GM12878 (cell line): ENCODE measurements around the gene ZNF365. TPM values are rescaled to one million over a fixed set of nuclear protein-coding genes. Genes with fewer than 3 reads are reported as not detected.

Experiments used
- ATAC-seq: fragments of 200-7000 bp; cut with Tn5 transposase; 3 replicates; pipeline ENCODE4 v1.9.1; 2020; ENCODE audit warnings: mild to moderate bottlenecking, moderate library complexity
- Bru-seq: library from RNA; stranded (reverse); fragments of 400-500 nt; gene quantifications from one replicate; lab custom pipeline; 2021; lab: Mats Ljungman, UMichigan
- BruChase-seq, 2 experiments: library from RNA; stranded (reverse); fragments of 400-500 nt; gene quantifications; one replicate each; lab custom pipeline; 2021; lab: Mats Ljungman, UMichigan
- BruUV-seq: library from RNA; stranded (reverse); fragments of 400-500 nt; replicated peaks from 2 replicates; lab custom pipeline; 2021; lab: Mats Ljungman, UMichigan
- CTCF ChIA-PET: fragments of 300-600 bp; sonication (Branson Sonifier 250); formaldehyde crosslinking; extraction: SDS; loops from one replicate; lab custom pipeline; 2021; ENCODE audit warnings: inconsistent platforms; lab: Yijun Ruan, JAX
- POLR2A ChIA-PET: fragments of 350-600 bp; formaldehyde crosslinking; extraction: SDS; loops from one replicate; lab custom pipeline; 2021; ENCODE audit warnings: inconsistent platforms; lab: Charles Lee
- RAD21 ChIA-PET: fragments of 300-600 bp; sonication (Branson Sonifier 250); formaldehyde crosslinking; loops from one replicate; lab custom pipeline; 2023; ENCODE audit warnings: antibody characterized with exemption; ENCODE audit not compliant: unreplicated experiment; lab: Charles Lee
- SMC1A ChIA-PET: fragments of 300-600 bp; sonication (Branson Sonifier 250); formaldehyde crosslinking; loops from one replicate; lab custom pipeline; 2023; ENCODE audit not compliant: unreplicated experiment, uncharacterized antibody; lab: Charles Lee
- DNase-seq: peaks from one replicate; pipeline ENCODE4 v3.0.0-alpha.2; 2011; ENCODE audit warnings: low read depth, low spot score
- FAIRE-seq: peaks from 3 replicates; lab custom pipeline; 2011; peaks lifted over from hg19 to GRCh38; lab: Jason Lieb, UNC
- H2AFZ ChIP-seq: 2 replicates; pipeline ENCODE4 v1.6.0; 2011; ENCODE audit warnings: low read depth, low read length, control low read depth; ENCODE audit not compliant: control insufficient read depth
- H3K27ac ChIP-seq: 2 replicates; pipeline ENCODE4 v1.5.1; 2011; ENCODE audit warnings: control low read depth; ENCODE audit not compliant: control insufficient read depth, insufficient read depth
- H3K27me3 ChIP-seq, 2 experiments: replicated peaks in 1 of 2; 2 replicates each; pipeline versions ENCODE4 v1.6.0 to v1.6.1; 2011; ENCODE audit warnings: low read length in 1 of 2; ENCODE audit not compliant: control insufficient read depth in 2 of 2, insufficient read depth in 2 of 2
- H3K36me3 ChIP-seq, 2 experiments: 2 replicates each; pipeline ENCODE4 v1.5.1; 2011; ENCODE audit warnings: low read length in 1 of 2; ENCODE audit not compliant: control insufficient read depth in 2 of 2, insufficient read depth in 2 of 2
- H3K4me1 ChIP-seq: 2 replicates; pipeline ENCODE4 v1.6.1; 2011; ENCODE audit warnings: mild to moderate bottlenecking, low read length, moderate library complexity, mixed read lengths; ENCODE audit not compliant: control insufficient read depth, insufficient read depth
- H3K4me2 ChIP-seq: 2 replicates; pipeline ENCODE4 v1.6.0; 2011; ENCODE audit warnings: control low read depth; ENCODE audit not compliant: control insufficient read depth, insufficient read depth
- H3K4me3 ChIP-seq: fragments of 200-600 bp; sonication (generic); 2 replicates; pipeline ENCODE4 v1.5.1; 2016
- H3K79me2 ChIP-seq: 2 replicates; pipeline ENCODE4 v1.6.0; 2011; ENCODE audit warnings: low read length; ENCODE audit not compliant: control insufficient read depth, insufficient read depth
- H3K9ac ChIP-seq: 2 replicates; pipeline ENCODE4 v1.8.0; 2011; ENCODE audit warnings: low read length, control low read depth, mixed read lengths; ENCODE audit not compliant: control insufficient read depth, insufficient read depth
- H3K9me3 ChIP-seq: replicated peaks from 3 replicates; pipeline ENCODE4 v1.5.1; 2011; ENCODE audit warnings: mild to moderate bottlenecking, low read length; ENCODE audit not compliant: control insufficient read depth, insufficient read depth
- H4K20me1 ChIP-seq: 2 replicates; pipeline ENCODE4 v1.6.0; 2011; ENCODE audit not compliant: control insufficient read depth, insufficient read depth
- BCL3 ChIP-seq: IDR thresholded peaks from 2 replicates; pipeline ENCODE4 v1.6.1; 2011; ENCODE audit warnings: borderline replicate concordance, low read depth, mild to moderate bottlenecking, moderate library complexity, low read length; ENCODE audit not compliant: insufficient read depth, poor library complexity, severe bottlenecking
- CREM ChIP-seq: IDR thresholded peaks from 2 replicates; pipeline ENCODE4 v1.6.1; 2014; ENCODE audit warnings: antibody characterized with exemption, low read depth
- IRF5 ChIP-seq: fragments of 450-650 bp; IDR thresholded peaks from 2 replicates; pipeline ENCODE4 v1.6.1; 2017; ENCODE audit warnings: borderline replicate concordance
- NR2C2 ChIP-seq: IDR thresholded peaks from 2 replicates; pipeline ENCODE4 v1.6.1; 2011; ENCODE audit warnings: borderline replicate concordance, low read depth; ENCODE audit not compliant: control insufficient read depth, insufficient read length
- SUZ12 ChIP-seq: fragments of 200-600 bp; sonication (generic); IDR thresholded peaks from one replicate; pipeline ENCODE4 v1.6.1; 2018; ENCODE audit warnings: antibody characterized with exemption, mild to moderate bottlenecking; ENCODE audit not compliant: unreplicated experiment
- WGBS: methylation state at CpG from one replicate; pipeline ENCODE4 v1.1.6; 2016; ENCODE audit warnings: low lambda C conversion rate; ENCODE audit not compliant: insufficient replicate concordance, insufficient coverage; ENCODE audit errors: missing lambda C conversion rate; 5-methylcytosine and 5-hydroxymethylcytosine counted together
- in situ Hi-C: fragments of 300-500 bp; cut with MboI; formaldehyde crosslinking; loops from 9 replicates; pipeline ENCODE4 v1.14.3; 2018; ENCODE audit warnings: mixed read lengths
- intact Hi-C: fragments of 100-400 bp; cut with micrococcal nuclease; formaldehyde crosslinking; loops from one replicate; pipeline ENCODE4 v1.14.2; 2022; ENCODE audit not compliant: unreplicated experiment
- long read RNA-seq, 2 experiments: library from polyadenylated mRNA; unstranded; transcript quantifications; one replicate each; pipeline ENCODE4 v2.0.0, GENCODE V29; 2019 to 2020
- polyA minus RNA-seq, 3 experiments: library from RNA; depleted of rRNA, polyadenylated mRNA; stranded (reverse); fragments of >200 nt; gene quantifications; 2 replicates each; pipeline ENCODE4 v1.2.3, GENCODE V29; 2011
- polyA plus RNA-seq, 11 experiments: library from polyadenylated mRNA; depleted of rRNA in 4 of 11; unstranded in 6 of 11; stranded (reverse) in 5 of 11; fragments of >200 nt; fragmentation: Nextera tagmentation in 4 of 11; fragmentation: Illumina TruSeq in 1 of 11; extraction: Ambion mirVana in 4 of 11; extraction: Trizol in 1 of 11; gene quantifications; 1 replicate in 1 of 11; 2 replicates in 10 of 11; pipeline versions ENCODE4 v1.2.1 to v1.2.3, GENCODE V29; 2011 to 2016; ENCODE audit warnings: inconsistent platforms in 2 of 11, missing spikeins in 2 of 11, low read depth in 1 of 11
- total RNA-seq, 4 experiments: library from RNA; depleted of rRNA in 3 of 4; stranded (reverse); fragments of >200 nt in 3 of 4; fragmentation: Illumina TruSeq in 1 of 4; extraction: Trizol in 1 of 4; gene quantifications; 2 replicates each; pipeline versions ENCODE4 v1.2.1 to v1.2.3, GENCODE V29; 2013 to 2021

ZNF365 gene
- total RNA-seq (2013; cell fraction: nucleolus; rRNA removed): not detected in 2 replicates
- total RNA-seq (2014; rRNA removed) (not detected in 2 replicates), total RNA-seq (2014; rRNA removed; fragmentation: Illumina TruSeq; extraction: Trizol) (not detected in 2 replicates), total RNA-seq (2021) (not detected in 2 replicates), polyA plus RNA-seq (2011; rRNA removed) (not detected in 2 replicates), polyA plus RNA-seq (2014; fragmentation: Illumina TruSeq; extraction: Trizol) (not detected in 2 replicates), polyA plus RNA-seq (2014; fragmentation: Nextera tagmentation; extraction: Ambion mirVana) (not detected), polyA plus RNA-seq (2014; rRNA removed) (not detected in 2 replicates), polyA plus RNA-seq (2016; fragmentation: Nextera tagmentation; extraction: Ambion mirVana) (under 1 TPM in 1 of 2 experiments, not detected in 1; 0.08 TPM), polyA minus RNA-seq (2011; rRNA and poly(A)+ RNA removed) (not detected in 2 replicates), Bru-seq, nascent RNA (not detected), BruChase-seq, experiment 1, labeled RNA remaining after a 6-hour chase (percentile 21 among the genes with signal in this experiment), BruChase-seq, experiment 2, labeled RNA remaining after a 2-hour chase (percentile 25 among the genes with signal in this experiment)
- polyA plus RNA-seq (2011; ENCODE audit: low read depth): not detected
- not detected in 2 replicates for polyA plus RNA-seq (2011; cell fraction: cytosol; rRNA removed)
- polyA plus RNA-seq (2011; cell fraction: nucleus; rRNA removed): not detected in 2 replicates
- polyA plus RNA-seq (2012): not detected in 2 replicates
- not detected in 2 replicates for polyA minus RNA-seq (2011; cell fraction: cytosol; rRNA and poly(A)+ RNA removed)
- polyA minus RNA-seq (2011; cell fraction: nucleus; rRNA and poly(A)+ RNA removed): not detected in 2 replicates
- long read RNA-seq, experiment 1: 0 reads
- long read RNA-seq, experiment 2: 0 reads

GRCh38 chr10:62373995-62374861 is at the start of gene ZNF365:
Gene ZNF365 (plus strand): TSS chr10:62374369. CDS start chr10:62376194, 1,825 bp downstream.
- DNase-seq (no peak), ATAC-seq (no peak), FAIRE-seq (no peak)
- Histone ChIP-seq H3K4me2 (peak within 1 kb of the TSS; percentile 50; the same call in 1 of the 2 replicates), H3K4me3 (no peak within 1 kb of the TSS), H3K4me1 (no peaks in the 10 kb centered on the region), H2AFZ (no peak within 1 kb of the TSS), H3K27ac (no peak within 1 kb of the TSS)
- 5% methylated on average over 52 of the region's 73 CpGs for WGBS
- BruUV-seq: no TSS peak
- POLR2A ChIA-PET: no interaction called here
- in situ Hi-C loops: no loop called here
- RAD21 ChIA-PET: no interaction called here
- intact Hi-C loops: no loop called here
- SMC1A ChIA-PET: no interaction called here
- no peak for TF ChIP-seq BCL3
- no peak for TF ChIP-seq CREM
- TF ChIP-seq IRF5: no peak
- TF ChIP-seq SUZ12: peak; percentile 88
- no peak for TF ChIP-seq NR2C2
- TF ChIP-seq, all 136 proteins: peak for 1
- CTCF ChIA-PET: no interaction called here
- no peaks in the 10 kb centered on the region for H3K36me3 ChIP-seq
- H3K9ac ChIP-seq: no peak within 1 kb of the TSS
- H3K79me2 ChIP-seq: no peaks in the 10 kb centered on the region
- H3K9me3 ChIP-seq: no peaks in the 10 kb centered on the region
- no peaks in the 10 kb centered on the region for H4K20me1 ChIP-seq
- H3K27me3 ChIP-seq: peaks cover 8 to 22% of the 10 kb centered on the region in 2 experiments
